HT-29 (cell line): ENCODE results near the gene MAN2B2. TPM values are rescaled to one million over a fixed set of nuclear protein-coding genes. Genes with fewer than 3 reads are reported as not detected.
"Not testable (repeated sequence)": the region's sequence is repeated elsewhere in the genome, so short reads cannot be mapped to it uniquely, and the experiment has no call there.

ENCODE experiments used
- DNase-seq: peaks from one replicate; pipeline ENCODE4 v3.0.0-alpha.2; 2015; ENCODE audit warnings: low spot score
- total RNA-seq: library from RNA; depleted of rRNA; stranded (reverse); fragments of >200 nt; shearing (Covaris generic); gene quantifications from 2 replicates; pipeline ENCODE4 v1.2.3, GENCODE V29; 2014

The MAN2B2 gene
- total RNA-seq, 1 experiment from 2014 or later, result 28.5 TPM

- peak; percentile 29 for DNase-seq
These were observed 66.4 kb downstream of the MAN2B2 start for GRCh38 chr4:6641164-6641970.

DNA sequence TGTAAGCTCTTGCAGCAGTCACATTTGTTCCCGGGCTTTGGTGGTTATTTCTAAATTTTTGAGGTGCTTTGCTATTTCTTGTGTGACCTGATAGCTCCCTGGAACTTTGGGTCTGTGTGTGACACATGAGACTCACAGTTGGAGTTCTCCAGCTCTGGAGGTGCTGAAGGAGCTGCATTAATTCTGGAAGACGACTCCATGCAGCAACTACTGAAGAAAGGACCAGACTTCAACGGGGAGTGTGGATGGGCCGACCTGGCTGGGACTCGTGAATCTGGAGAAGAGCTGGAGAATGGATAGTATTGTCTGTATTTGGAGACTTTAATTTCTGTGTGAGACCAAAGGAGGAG, 67.0 kb downstream of the MAN2B2 start:
- DNase-seq, result no peak

DNA sequence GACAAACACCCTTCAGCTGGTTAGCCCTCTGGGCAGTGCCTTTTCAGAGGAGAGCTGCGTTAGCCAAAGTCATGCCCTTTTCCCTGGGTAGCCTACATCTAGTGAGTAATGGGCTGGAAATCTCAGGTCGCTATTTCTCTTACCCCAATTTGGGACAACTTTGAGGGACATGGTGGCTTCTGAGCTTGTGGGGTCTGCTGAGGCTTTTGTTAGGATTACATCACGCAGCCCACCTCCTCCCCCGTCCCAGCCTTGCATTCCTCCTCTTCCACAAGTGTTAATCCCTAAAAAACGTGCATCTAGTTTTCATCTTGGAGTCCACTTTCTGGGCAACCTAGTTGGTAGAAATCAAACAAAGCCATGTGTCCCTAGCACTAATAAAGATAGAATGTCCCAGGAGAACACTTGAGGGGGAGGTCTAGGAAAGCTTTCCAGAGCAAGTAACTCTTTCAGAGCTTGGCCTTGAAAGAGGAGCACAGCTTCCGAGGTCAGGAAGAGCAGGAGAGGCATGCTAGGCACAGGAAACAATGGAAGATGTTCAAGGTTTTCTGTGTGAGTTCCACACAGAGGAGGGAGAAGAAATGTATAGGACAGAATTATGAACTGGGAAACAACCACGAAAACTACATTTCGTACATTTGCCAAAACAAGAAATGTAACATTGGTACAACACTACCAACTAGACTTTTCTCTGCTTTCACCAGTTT, 68.3 kb downstream of the MAN2B2 start:
- DNase-seq, result no peak

- no peak for DNase-seq
These were observed 70.0 kb downstream of the MAN2B2 start for GRCh38 chr4:6644792-6645530.

DNA sequence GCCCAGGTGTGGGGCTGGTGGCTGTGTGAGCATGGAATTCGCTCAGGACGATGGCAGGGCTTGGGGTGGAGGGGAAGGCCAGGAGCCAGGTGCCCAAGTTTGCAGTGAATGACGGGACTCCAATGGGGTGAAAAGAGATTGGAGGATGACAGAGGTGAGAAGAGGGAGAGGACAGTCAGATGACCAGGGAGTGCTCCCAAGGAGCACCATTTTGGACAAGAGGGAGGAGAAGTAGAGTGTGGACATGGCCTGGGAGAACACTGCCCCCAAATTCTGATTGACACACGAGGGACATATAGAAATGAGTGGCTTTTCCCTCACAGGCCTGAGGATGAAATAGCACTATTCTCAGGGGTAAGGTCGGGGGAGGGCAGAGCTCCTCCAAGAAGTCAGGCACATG, 72.2 kb downstream of the MAN2B2 start:
- DNase-seq, result no peak

- DNase-seq, result no peak
These were observed 72.7 kb downstream of the MAN2B2 start for GRCh38 chr4:6647582-6648230.

DNA sequence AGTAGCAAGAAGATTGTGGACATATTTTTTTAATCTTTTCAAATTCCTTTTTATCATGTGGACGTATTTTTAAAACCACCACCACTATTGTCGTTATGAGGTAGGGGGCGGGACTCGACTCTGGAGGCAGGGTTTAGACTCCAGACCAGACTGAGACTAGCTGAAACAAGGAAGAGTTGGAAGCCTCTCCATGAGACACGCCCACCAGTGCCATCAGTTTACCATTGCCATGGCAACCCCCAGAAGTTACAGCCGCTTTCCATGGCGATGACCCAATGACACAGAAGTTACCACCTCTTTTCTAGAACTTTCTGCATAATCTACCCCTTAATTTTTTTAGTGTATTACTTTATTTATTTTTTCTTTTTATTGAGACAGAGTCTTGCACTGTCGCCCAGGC, 74.2 kb downstream of the MAN2B2 start:
- no peak for DNase-seq

- not testable (repeated sequence) for DNase-seq
These were observed 79.2 kb downstream of the MAN2B2 start for GRCh38 chr4:6654211-6654610.

GRCh38 chr4:6655291-6655690, 80.3 kb downstream of the MAN2B2 start:
- DNase-seq, result not testable (repeated sequence)

DNA sequence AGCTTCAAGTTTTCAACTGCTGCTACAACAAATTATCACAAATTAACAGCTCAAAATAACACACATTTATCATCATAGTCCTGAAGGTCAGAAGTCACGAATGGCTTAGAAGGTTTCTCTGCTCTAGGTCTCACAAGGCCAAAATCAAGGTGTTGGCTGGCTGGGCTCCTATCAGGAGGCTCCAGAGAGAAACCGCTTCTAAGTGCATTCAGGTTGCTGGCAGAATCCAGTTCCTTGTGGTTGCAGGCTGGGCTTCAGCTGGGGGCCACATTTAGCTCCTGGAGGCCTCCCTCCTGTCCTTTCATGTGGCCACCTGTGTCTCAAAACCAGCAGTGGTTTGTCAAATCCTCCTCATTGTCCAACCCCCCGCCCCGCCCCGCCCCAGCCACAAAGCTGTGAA, 80.9 kb downstream of the MAN2B2 start:
- DNase-seq, result no peak

- DNase-seq, result no peak
These were observed 82.5 kb downstream of the MAN2B2 start for GRCh38 chr4:6657242-6658208.

DNA sequence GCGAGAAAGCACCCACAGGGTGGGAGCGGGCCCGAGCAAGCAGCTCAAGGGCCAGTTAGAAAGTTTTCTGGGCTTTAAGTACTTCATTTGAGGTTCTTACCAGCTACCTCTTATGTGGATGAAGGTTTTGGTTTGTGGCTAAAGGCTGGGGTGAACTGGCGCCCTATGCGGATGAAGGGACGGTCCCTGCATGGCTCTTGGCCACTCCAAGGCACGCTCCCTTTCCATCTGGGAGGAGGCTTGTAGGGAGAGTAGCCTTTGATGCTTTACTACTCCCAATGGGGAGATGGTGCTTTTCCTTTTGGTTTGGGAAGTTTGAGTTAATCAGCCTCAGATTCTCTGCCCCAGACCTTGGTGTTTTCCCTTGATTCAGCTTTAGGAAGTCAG, 83.2 kb downstream of the MAN2B2 start:
- no peak for DNase-seq

GRCh38 chr4:6658597-6659075, 83.6 kb downstream of the MAN2B2 start:
- DNase-seq, result no peak

DNA sequence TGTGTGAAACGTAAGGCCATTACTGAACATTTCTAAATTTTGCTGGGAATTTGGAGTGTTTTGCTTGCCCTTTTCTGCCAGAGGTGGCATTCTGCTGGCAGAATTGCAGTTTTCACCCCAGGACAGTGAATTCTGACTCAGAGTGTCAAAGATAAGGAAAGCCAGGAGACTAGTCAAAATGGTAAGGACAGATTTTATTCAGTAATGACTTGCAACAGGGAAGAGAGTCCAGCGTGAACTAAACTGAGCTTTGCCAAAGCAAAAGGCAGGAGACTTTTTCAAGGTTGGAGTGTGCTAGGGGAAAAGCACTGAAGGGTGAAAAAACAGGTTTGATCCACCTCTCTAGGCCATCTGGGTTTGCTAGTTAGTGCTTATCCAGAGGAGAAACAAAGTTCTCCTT, 84.9 kb downstream of the MAN2B2 start:
- DNase-seq, result no peak

- no peak for DNase-seq
These were observed 85.4 kb downstream of the MAN2B2 start for GRCh38 chr4:6660430-6660829.

GRCh38 chr4:6662591-6662990, 87.6 kb downstream of the MAN2B2 start:
- DNase-seq, result no peak

DNA sequence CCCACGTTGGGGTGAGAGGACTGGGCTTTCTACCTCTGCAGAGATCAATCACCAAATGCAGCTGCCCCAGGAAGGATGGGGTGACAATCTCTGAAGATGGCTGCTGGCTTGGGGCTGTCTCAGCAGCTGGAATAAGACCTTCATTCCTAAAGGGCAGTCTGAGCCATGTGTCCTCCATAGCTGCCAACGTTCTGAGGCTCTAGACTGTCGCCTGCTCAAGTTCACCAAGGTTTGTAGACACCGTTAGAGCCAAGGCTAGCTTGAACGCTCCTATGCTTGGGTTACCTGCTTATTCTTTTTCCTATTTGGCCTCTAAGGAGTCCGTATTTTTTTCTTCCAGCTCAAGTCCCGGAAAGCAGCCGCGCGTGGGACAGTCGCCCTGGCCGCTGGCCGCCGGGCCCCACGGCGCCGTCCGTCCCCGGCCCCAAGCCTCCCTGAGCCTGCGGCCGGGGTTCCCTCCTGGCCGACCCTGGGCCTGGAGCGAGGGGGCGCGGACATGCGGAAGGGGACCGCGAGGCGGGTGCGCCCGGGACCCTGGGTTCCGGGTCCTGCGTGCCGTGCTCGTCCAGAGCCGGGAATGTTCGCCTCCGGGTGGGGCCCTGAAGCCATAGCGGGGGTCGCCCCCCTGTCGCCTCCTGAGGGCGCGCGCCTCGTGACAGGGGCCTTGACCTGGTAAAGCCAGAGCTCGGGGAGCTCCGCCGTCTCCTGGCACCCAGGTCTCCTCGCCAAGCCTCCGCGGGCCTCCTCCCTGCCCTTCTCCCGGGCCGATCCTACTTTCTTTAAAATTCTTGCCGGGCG, 88.8 kb downstream of the MAN2B2 start:
- no peak for DNase-seq

DNA sequence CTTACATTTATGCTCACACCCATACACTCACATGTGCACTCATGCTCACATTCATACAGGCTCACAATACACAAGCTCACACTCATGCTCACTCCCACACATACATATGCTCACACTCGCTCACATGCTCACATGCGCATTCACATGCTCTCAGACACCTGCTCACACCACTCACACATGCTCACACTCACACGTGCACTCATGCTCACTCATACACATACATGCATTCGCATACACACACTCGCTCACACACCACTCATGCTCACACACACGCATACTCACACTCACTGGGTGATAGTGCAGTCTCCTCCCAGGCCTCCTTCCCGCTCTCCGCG, 90.3 kb downstream of the MAN2B2 start:
- no peak for DNase-seq

DNA sequence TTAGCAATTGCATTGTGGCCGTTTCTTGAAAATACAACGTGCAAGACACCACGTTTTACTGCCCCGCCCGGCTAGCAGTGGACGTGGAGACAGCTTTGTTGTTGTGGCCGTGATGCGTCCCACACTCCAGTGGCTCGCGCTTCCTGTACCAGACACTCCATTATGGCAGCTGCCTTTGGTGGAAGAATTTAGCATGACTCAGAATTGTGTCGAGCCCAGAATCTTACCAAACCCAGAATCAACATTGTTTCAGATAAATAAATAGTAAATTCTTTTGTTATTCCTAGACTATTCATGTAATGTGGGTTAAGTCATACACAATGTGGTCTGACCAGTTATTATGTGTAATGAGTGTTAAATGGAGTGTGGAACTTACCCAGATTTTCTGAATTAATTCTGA, 93.4 kb downstream of the MAN2B2 start:
- peak; percentile 26 for DNase-seq

GRCh38 chr4:6671648-6672047, 96.7 kb downstream of the MAN2B2 start:
- DNase-seq, result no peak
